ENCODE measurements around the gene SLC9A9. TPM values are rescaled to one million over a fixed set of nuclear protein-coding genes. Genes with fewer than 3 reads are reported as not detected.

Gene SLC9A9
- total RNA-seq, 2 donors from 2014 or later, result 4.3 to 5.2 TPM

DNA sequence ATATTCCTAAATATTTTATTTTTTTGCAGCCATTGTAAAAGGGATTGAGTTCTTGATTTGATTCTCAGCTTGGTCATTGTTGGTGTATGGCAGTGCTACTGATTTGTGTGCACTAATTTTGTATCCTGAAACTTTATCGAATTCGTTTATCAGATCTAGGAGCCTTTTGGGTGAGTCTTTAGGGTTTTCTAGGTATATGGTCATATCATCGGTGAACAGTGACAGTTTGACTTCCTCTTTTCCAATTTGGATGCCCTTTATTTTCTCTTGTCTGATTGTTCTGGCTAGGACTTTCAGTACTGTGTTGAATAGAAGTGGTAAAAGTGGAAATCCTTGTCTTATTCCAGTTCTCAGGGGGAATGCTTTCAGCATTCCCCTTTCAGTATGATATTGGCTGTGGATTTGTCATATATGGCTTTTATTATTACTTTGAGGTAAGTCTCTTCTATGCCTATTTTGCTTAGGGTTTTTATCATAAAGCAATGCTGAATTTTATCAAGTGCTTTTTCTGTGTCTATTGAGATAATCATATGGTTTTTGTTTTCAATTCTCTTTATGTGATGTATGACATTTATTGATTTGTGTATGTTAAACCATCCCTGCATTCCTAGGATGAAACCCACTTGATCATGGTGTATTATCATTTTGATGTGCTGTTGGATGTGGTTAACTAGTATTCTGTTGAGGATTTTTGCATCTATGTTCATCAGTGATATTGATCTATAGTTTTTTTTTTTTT lies 11.4 kb upstream of the SLC9A9 start:
- no peak overlapping the region for H3K27ac Mint-ChIP-seq
- DNase-seq, result no peak
- H3K4me1 Mint-ChIP-seq (ENCODE audit: low read depth), result peaks cover 12% of the 10 kb centered on the region
- no peak for ATAC-seq (replicated peaks in 1 of 2)
- no peaks in the 10 kb centered on the region for H3K27me3 Mint-ChIP-seq (ENCODE audit: low read depth)
- H3K36me3 Mint-ChIP-seq (ENCODE audit: insufficient read depth in 2 of 2), result peaks cover 3 to 5% of the 10 kb centered on the region in 2 donors
- no peak overlapping the region for H3K4me3 Mint-ChIP-seq
- H3K9me3 Mint-ChIP-seq, result peaks cover 2 to 4% of the 10 kb centered on the region in 2 donors

GRCh38 chr3:143856252-143856970 lies 8.1 kb upstream of the SLC9A9 start:
- H3K27me3 Mint-ChIP-seq (ENCODE audit: low read depth), result no peaks in the 10 kb centered on the region
- no peak overlapping the region for H3K4me3 Mint-ChIP-seq
- H3K9me3 Mint-ChIP-seq, result peaks cover 2 to 4% of the 10 kb centered on the region in 2 donors
- no peak for DNase-seq
- H3K36me3 Mint-ChIP-seq (ENCODE audit: insufficient read depth in 2 of 2), result peaks cover 3 to 4% of the 10 kb centered on the region in 2 donors
- peaks cover 16% of the 10 kb centered on the region for H3K4me1 Mint-ChIP-seq (ENCODE audit: low read depth)
- H3K27ac Mint-ChIP-seq, result no peak overlapping the region
- no peak for ATAC-seq (replicated peaks in 1 of 2)

GRCh38 chr3:143855183-143855582 lies 6.9 kb upstream of the SLC9A9 start:
- DNase-seq (no peak), ATAC-seq (replicated peaks in 1 of 2) (peak; percentile 37 to 52)
- peak overlapping the region in 1 of 2 donors; percentile 44 for H3K4me3 Mint-ChIP-seq
- peaks cover 20% of the 10 kb centered on the region for H3K4me1 Mint-ChIP-seq (ENCODE audit: low read depth)
- H3K27ac Mint-ChIP-seq, result no peak overlapping the region
- H3K27me3 Mint-ChIP-seq (ENCODE audit: low read depth), result no peaks in the 10 kb centered on the region
- H3K9me3 Mint-ChIP-seq, result peaks cover 0 to 2% of the 10 kb centered on the region in 2 donors
- peaks cover 2 to 3% of the 10 kb centered on the region in 2 donors for H3K36me3 Mint-ChIP-seq (ENCODE audit: insufficient read depth in 2 of 2)

GRCh38 chr3:143851331-143852017 lies 3.2 kb upstream of the SLC9A9 start:
- Mint-ChIP-seq H3K27me3 (ENCODE audit: low read depth) (no peaks in the 10 kb centered on the region), H3K4me3 (no peak overlapping the region), H3K9me3 (no peaks in the 10 kb centered on the region), H3K27ac (no peak overlapping the region), H3K4me1 (ENCODE audit: low read depth) (peaks cover 55% of the 10 kb centered on the region), H3K36me3 (ENCODE audit: insufficient read depth in 2 of 2) (peaks cover 0 to 2% of the 10 kb centered on the region in 2 donors)
- ATAC-seq (replicated peaks in 1 of 2), result no peak
- DNase-seq, result no peak

DNA sequence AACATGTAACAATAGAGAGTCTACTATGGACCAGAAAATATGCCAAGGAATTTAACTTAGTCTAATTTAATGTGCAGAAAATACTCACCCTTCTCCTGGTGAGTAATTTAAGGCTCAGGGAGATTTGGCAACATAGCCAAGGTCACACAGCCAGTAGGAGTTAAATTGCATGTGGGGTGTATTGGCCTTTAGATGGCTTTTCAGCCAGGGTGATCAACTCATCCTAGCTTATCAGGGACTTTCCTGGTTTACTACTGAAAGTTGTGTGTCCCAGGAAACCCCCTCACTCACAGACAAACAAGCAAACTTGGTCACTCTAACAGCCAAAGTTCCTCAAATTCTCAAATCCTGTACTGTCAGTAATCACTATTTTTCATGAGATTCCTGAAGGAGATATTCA lies 2.6 kb upstream of the SLC9A9 start:
- H3K4me1 Mint-ChIP-seq (ENCODE audit: low read depth), result peaks cover 53% of the 10 kb centered on the region

GRCh38 chr3:143849854-143850549 lies 1.7 kb upstream of the SLC9A9 start:
- Mint-ChIP-seq H3K27ac (no peak overlapping the region), H3K4me3 (peak overlapping the region; percentile 36 to 100), H3K4me1 (ENCODE audit: low read depth) (peaks cover 47% of the 10 kb centered on the region), H3K36me3 (ENCODE audit: insufficient read depth in 2 of 2) (peaks cover 0 to 2% of the 10 kb centered on the region in 2 donors), H3K27me3 (ENCODE audit: low read depth) (no peaks in the 10 kb centered on the region), H3K9me3 (no peaks in the 10 kb centered on the region)
- no peak for ATAC-seq (replicated peaks in 1 of 2)
- no peak for DNase-seq

More for the DNA sequence above, 2.6 kb upstream of the SLC9A9 start:
- Mint-ChIP-seq H3K27ac (no peak overlapping the region), H3K9me3 (no peaks in the 10 kb centered on the region), H3K4me3 (peak overlapping the region in 1 of 2 donors; percentile 7), H3K36me3 (ENCODE audit: insufficient read depth in 2 of 2) (peaks cover 0 to 2% of the 10 kb centered on the region in 2 donors), H3K27me3 (ENCODE audit: low read depth) (no peaks in the 10 kb centered on the region)
- DNase-seq (no peak), ATAC-seq (replicated peaks in 1 of 2) (no peak)

DNA sequence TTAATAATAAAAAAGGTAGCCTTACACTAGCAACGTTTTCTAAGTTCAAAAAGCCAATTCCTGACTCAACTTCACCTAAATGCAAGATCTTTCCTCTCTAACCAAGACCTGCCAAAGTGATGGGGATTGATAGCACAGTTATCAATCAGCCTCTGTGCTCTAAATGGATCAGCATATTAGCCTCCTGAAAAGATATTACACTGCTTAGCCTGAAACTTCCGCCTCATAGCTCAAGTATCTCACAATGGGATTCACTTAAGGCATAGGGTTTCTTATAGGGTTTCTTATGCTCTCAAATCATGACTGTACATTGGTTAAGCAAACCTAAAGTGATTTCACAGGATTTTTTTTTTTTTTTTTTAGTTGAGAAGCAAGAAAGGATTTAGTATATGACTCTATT lies 436 bp upstream of the SLC9A9 start:
- ATAC-seq (replicated peaks in 1 of 2) (peak; percentile 60 to 68), DNase-seq (no peak)
- H3K4me1 Mint-ChIP-seq (ENCODE audit: low read depth), result peaks cover 40% of the 10 kb centered on the region
- H3K27ac Mint-ChIP-seq, result peak overlapping the region; percentile 99
- no peaks in the 10 kb centered on the region for H3K9me3 Mint-ChIP-seq
- peak overlapping the region; percentile 96 to 100 for H3K4me3 Mint-ChIP-seq
- H3K27me3 Mint-ChIP-seq (ENCODE audit: low read depth), result no peaks in the 10 kb centered on the region
- peaks cover 0 to 2% of the 10 kb centered on the region in 2 donors for H3K36me3 Mint-ChIP-seq (ENCODE audit: insufficient read depth in 2 of 2)

- Mint-ChIP-seq H3K27me3 (ENCODE audit: low read depth) (no peaks in the 10 kb centered on the region), H3K9me3 (no peaks in the 10 kb centered on the region), H3K36me3 (ENCODE audit: insufficient read depth in 2 of 2) (peaks cover 0 to 2% of the 10 kb centered on the region in 2 donors), H3K27ac (no peak overlapping the region), H3K4me3 (no peak overlapping the region), H3K4me1 (ENCODE audit: low read depth) (peaks cover 30% of the 10 kb centered on the region)
- DNase-seq, result no peak
- no peak for ATAC-seq (replicated peaks in 1 of 2)
Observed at GRCh38 chr3:143843587-143843986, 4.7 kb downstream of the SLC9A9 start.

GRCh38 chr3:143840636-143841035 lies 7.6 kb downstream of the SLC9A9 start:
- Mint-ChIP-seq H3K27ac (no peak overlapping the region), H3K4me1 (ENCODE audit: low read depth) (peaks cover 22% of the 10 kb centered on the region), H3K4me3 (peak overlapping the region in 1 of 2 donors; percentile 40), H3K27me3 (ENCODE audit: low read depth) (no peaks in the 10 kb centered on the region), H3K36me3 (ENCODE audit: insufficient read depth in 2 of 2) (no peaks in the 10 kb centered on the region), H3K9me3 (no peaks in the 10 kb centered on the region)
- no peak for DNase-seq
- ATAC-seq (replicated peaks in 1 of 2), result peak in 1 of 2 donors; percentile 26

DNA sequence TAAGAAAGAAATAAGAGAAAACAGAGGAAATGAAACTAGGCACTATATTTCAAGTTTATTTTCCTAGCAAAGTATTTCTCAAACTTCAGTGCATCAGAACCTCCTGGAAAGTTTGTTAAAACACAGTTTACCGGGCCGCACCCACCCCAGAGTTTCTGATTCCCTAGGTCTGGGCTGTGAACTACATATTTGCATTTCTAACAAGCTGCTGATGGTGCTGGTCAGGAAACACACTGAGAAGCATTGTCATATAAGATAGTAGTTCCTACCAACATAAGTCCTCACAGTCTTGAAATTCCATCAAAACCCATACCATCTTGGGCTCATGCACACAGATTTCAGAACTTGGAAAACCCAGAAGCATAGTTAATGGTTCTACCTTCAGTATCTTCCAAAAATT lies 8.3 kb downstream of the SLC9A9 start:
- Mint-ChIP-seq H3K27ac (no peak overlapping the region), H3K27me3 (ENCODE audit: low read depth) (no peaks in the 10 kb centered on the region), H3K36me3 (ENCODE audit: insufficient read depth in 2 of 2) (peaks cover 0 to 2% of the 10 kb centered on the region in 2 donors), H3K4me3 (no peak overlapping the region), H3K4me1 (ENCODE audit: low read depth) (peaks cover 29% of the 10 kb centered on the region), H3K9me3 (no peaks in the 10 kb centered on the region)
- ATAC-seq (replicated peaks in 1 of 2) (no peak), DNase-seq (no peak)

DNA sequence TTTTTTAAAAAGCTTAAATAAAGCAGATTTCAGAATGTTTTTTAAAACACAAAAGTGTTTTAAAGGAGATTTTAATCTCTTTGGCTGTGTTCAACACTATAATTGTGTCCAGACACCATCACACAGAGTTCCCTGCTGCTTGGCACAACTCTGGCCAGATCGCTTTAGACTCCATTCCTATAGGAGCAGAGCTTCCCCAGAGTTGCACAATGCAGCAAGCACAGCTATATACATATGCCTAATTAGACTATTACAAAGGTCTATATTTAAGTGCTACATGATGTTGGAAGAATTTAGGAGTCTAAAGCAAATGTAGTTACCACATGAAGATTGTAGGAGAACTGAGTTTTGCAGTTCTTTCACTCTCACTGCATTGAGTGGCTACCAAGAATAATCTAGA lies 11.2 kb downstream of the SLC9A9 start:
- Mint-ChIP-seq H3K27me3 (ENCODE audit: low read depth) (no peaks in the 10 kb centered on the region), H3K4me3 (no peak overlapping the region), H3K9me3 (no peaks in the 10 kb centered on the region), H3K4me1 (ENCODE audit: low read depth) (peaks cover 40% of the 10 kb centered on the region), H3K27ac (no peak overlapping the region), H3K36me3 (ENCODE audit: insufficient read depth in 2 of 2) (peaks cover 0 to 2% of the 10 kb centered on the region in 2 donors)
- DNase-seq, result no peak
- ATAC-seq (replicated peaks in 1 of 2), result no peak

GRCh38 chr3:143835312-143835711 lies 13.0 kb downstream of the SLC9A9 start:
- no peaks in the 10 kb centered on the region for H3K27me3 Mint-ChIP-seq (ENCODE audit: low read depth)
- H3K4me1 Mint-ChIP-seq (ENCODE audit: low read depth), result peaks cover 50% of the 10 kb centered on the region
- H3K4me3 Mint-ChIP-seq, result peak overlapping the region in 1 of 2 donors; percentile 40
- peak; percentile 70 to 85 for ATAC-seq (replicated peaks in 1 of 2)
- peak overlapping the region; percentile 24 for H3K27ac Mint-ChIP-seq
- H3K36me3 Mint-ChIP-seq (ENCODE audit: insufficient read depth in 2 of 2), result peaks cover 0 to 2% of the 10 kb centered on the region in 2 donors
- no peaks in the 10 kb centered on the region for H3K9me3 Mint-ChIP-seq
- DNase-seq, result peak in 1 of 2 donors; percentile 23
